GM12878 (cell line): ENCODE data around the gene MIA2. TPM values are rescaled to one million over a fixed set of nuclear protein-coding genes. Genes with fewer than 3 reads are reported as not detected.

Source experiments
- ATAC-seq: fragments of 200-7000 bp; cut with Tn5 transposase; 3 replicates; pipeline ENCODE4 v1.9.1; 2020; ENCODE audit warnings: mild to moderate bottlenecking, moderate library complexity
- BruUV-seq: library from RNA; stranded (reverse); fragments of 400-500 nt; replicated peaks from 2 replicates; lab custom pipeline; 2021; lab: Mats Ljungman, UMichigan
- CTCF ChIA-PET: fragments of 300-600 bp; sonication (Branson Sonifier 250); formaldehyde crosslinking; extraction: SDS; loops from one replicate; lab custom pipeline; 2021; ENCODE audit warnings: inconsistent platforms; lab: Yijun Ruan, JAX
- POLR2A ChIA-PET: fragments of 350-600 bp; formaldehyde crosslinking; extraction: SDS; loops from one replicate; lab custom pipeline; 2021; ENCODE audit warnings: inconsistent platforms; lab: Charles Lee
- RAD21 ChIA-PET: fragments of 300-600 bp; sonication (Branson Sonifier 250); formaldehyde crosslinking; loops from one replicate; lab custom pipeline; 2023; ENCODE audit warnings: antibody characterized with exemption; ENCODE audit not compliant: unreplicated experiment; lab: Charles Lee
- SMC1A ChIA-PET: fragments of 300-600 bp; sonication (Branson Sonifier 250); formaldehyde crosslinking; loops from one replicate; lab custom pipeline; 2023; ENCODE audit not compliant: unreplicated experiment, uncharacterized antibody; lab: Charles Lee
- DNase-seq: peaks from one replicate; pipeline ENCODE4 v3.0.0-alpha.2; 2011; ENCODE audit warnings: low read depth, low spot score
- FAIRE-seq: peaks from 3 replicates; lab custom pipeline; 2011; peaks lifted over from hg19 to GRCh38; lab: Jason Lieb, UNC
- H2AFZ ChIP-seq: 2 replicates; pipeline ENCODE4 v1.6.0; 2011; ENCODE audit warnings: low read depth, low read length, control low read depth; ENCODE audit not compliant: control insufficient read depth
- H3K27ac ChIP-seq: 2 replicates; pipeline ENCODE4 v1.5.1; 2011; ENCODE audit warnings: control low read depth; ENCODE audit not compliant: control insufficient read depth, insufficient read depth
- H3K27me3 ChIP-seq, 2 experiments: replicated peaks in 1 of 2; 2 replicates each; pipeline versions ENCODE4 v1.6.0 to v1.6.1; 2011; ENCODE audit warnings: low read length in 1 of 2; ENCODE audit not compliant: control insufficient read depth in 2 of 2, insufficient read depth in 2 of 2
- H3K36me3 ChIP-seq, 2 experiments: 2 replicates each; pipeline ENCODE4 v1.5.1; 2011; ENCODE audit warnings: low read length in 1 of 2; ENCODE audit not compliant: control insufficient read depth in 2 of 2, insufficient read depth in 2 of 2
- H3K4me1 ChIP-seq: 2 replicates; pipeline ENCODE4 v1.6.1; 2011; ENCODE audit warnings: mild to moderate bottlenecking, low read length, moderate library complexity, mixed read lengths; ENCODE audit not compliant: control insufficient read depth, insufficient read depth
- H3K4me2 ChIP-seq: 2 replicates; pipeline ENCODE4 v1.6.0; 2011; ENCODE audit warnings: control low read depth; ENCODE audit not compliant: control insufficient read depth, insufficient read depth
- H3K4me3 ChIP-seq: fragments of 200-600 bp; sonication (generic); 2 replicates; pipeline ENCODE4 v1.5.1; 2016
- H3K79me2 ChIP-seq: 2 replicates; pipeline ENCODE4 v1.6.0; 2011; ENCODE audit warnings: low read length; ENCODE audit not compliant: control insufficient read depth, insufficient read depth
- H3K9ac ChIP-seq: 2 replicates; pipeline ENCODE4 v1.8.0; 2011; ENCODE audit warnings: low read length, control low read depth, mixed read lengths; ENCODE audit not compliant: control insufficient read depth, insufficient read depth
- H3K9me3 ChIP-seq: replicated peaks from 3 replicates; pipeline ENCODE4 v1.5.1; 2011; ENCODE audit warnings: mild to moderate bottlenecking, low read length; ENCODE audit not compliant: control insufficient read depth, insufficient read depth
- H4K20me1 ChIP-seq: 2 replicates; pipeline ENCODE4 v1.6.0; 2011; ENCODE audit not compliant: control insufficient read depth, insufficient read depth
- EP300 ChIP-seq, 2 experiments: fragments of 150-350 bp in 1 of 2; IDR thresholded peaks; 2 replicates each; pipeline ENCODE4 v1.6.1; 2011 to 2012; ENCODE audit warnings: low read depth in 2 of 2, low read length in 2 of 2, borderline replicate concordance in 1 of 2, improper control_type of control experiment in 1 of 2, inconsistent platforms in 1 of 2; ENCODE audit not compliant: control insufficient read depth in 1 of 2
- GATAD2B ChIP-seq: fragments of 450-650 bp; conservative IDR thresholded peaks from 2 replicates; pipeline ENCODE4 v1.6.1; 2017; ENCODE audit warnings: low read depth, mild to moderate bottlenecking, moderate library complexity
- KDM1A ChIP-seq: fragments of 200-600 bp; sonication (generic); IDR thresholded peaks from 2 replicates; pipeline ENCODE4 v1.6.1; 2016; ENCODE audit warnings: borderline replicate concordance
- MXI1 ChIP-seq: fragments of 150-350 bp; IDR thresholded peaks from 2 replicates; pipeline ENCODE4 v1.6.1; 2011; ENCODE audit warnings: low read depth, mild to moderate bottlenecking, inconsistent platforms, low read length, improper control_type of control experiment
- RFX5 ChIP-seq: IDR thresholded peaks from 2 replicates; pipeline ENCODE4 v1.6.1; 2011; ENCODE audit warnings: low read depth, low read length, improper control_type of control experiment
- SIX5 ChIP-seq: IDR thresholded peaks from 2 replicates; pipeline ENCODE4 v1.6.1; 2011; ENCODE audit warnings: mild to moderate bottlenecking, low read depth, low read length, moderate library complexity; ENCODE audit not compliant: severe bottlenecking
- SMARCA5 ChIP-seq: fragments of 450-650 bp; IDR thresholded peaks from 2 replicates; pipeline ENCODE4 v1.6.1; 2017; ENCODE audit warnings: mild to moderate bottlenecking
- YBX1 ChIP-seq: fragments of 450-650 bp; IDR thresholded peaks from 2 replicates; pipeline ENCODE4 v1.6.1; 2016; ENCODE audit warnings: antibody characterized with exemption
- ZNF217 ChIP-seq: fragments of 450-650 bp; IDR thresholded peaks from 2 replicates; pipeline ENCODE4 v1.6.1; 2017; ENCODE audit warnings: antibody characterized with exemption, mild to moderate bottlenecking
- ZNF384 ChIP-seq: IDR thresholded peaks from 2 replicates; pipeline ENCODE4 v1.6.1; 2012; ENCODE audit warnings: low read depth, mild to moderate bottlenecking, low read length, improper control_type of control experiment, borderline replicate concordance
- ZNF622 ChIP-seq: fragments of 450-650 bp; IDR thresholded peaks from 2 replicates; pipeline ENCODE4 v1.6.1; 2017; ENCODE audit warnings: mild to moderate bottlenecking, inconsistent platforms
- in situ Hi-C: fragments of 300-500 bp; cut with MboI; formaldehyde crosslinking; loops from 9 replicates; pipeline ENCODE4 v1.14.3; 2018; ENCODE audit warnings: mixed read lengths
- intact Hi-C: fragments of 100-400 bp; cut with micrococcal nuclease; formaldehyde crosslinking; loops from one replicate; pipeline ENCODE4 v1.14.2; 2022; ENCODE audit not compliant: unreplicated experiment
- polyA plus RNA-seq, 11 experiments: library from polyadenylated mRNA; depleted of rRNA in 4 of 11; unstranded in 6 of 11; stranded (reverse) in 5 of 11; fragments of >200 nt; fragmentation: Nextera tagmentation in 4 of 11; fragmentation: Illumina TruSeq in 1 of 11; extraction: Ambion mirVana in 4 of 11; extraction: Trizol in 1 of 11; gene quantifications; 1 replicate in 1 of 11; 2 replicates in 10 of 11; pipeline versions ENCODE4 v1.2.1 to v1.2.3, GENCODE V29; 2011 to 2016; ENCODE audit warnings: inconsistent platforms in 2 of 11, missing spikeins in 2 of 11, low read depth in 1 of 11
- total RNA-seq, 4 experiments: library from RNA; depleted of rRNA in 3 of 4; stranded (reverse); fragments of >200 nt in 3 of 4; fragmentation: Illumina TruSeq in 1 of 4; extraction: Trizol in 1 of 4; gene quantifications; 2 replicates each; pipeline versions ENCODE4 v1.2.1 to v1.2.3, GENCODE V29; 2013 to 2021
- TF ChIP-seq, protein P1 (sequence below): IDR thresholded peaks from 2 replicates; pipeline ENCODE4 v1.6.1; 2012; ENCODE audit warnings: mild to moderate bottlenecking, low read depth, low read length
- TF ChIP-seq, protein P2 (sequence below): fragments of 450-650 bp; IDR thresholded peaks from 2 replicates; pipeline ENCODE4 v1.6.1; 2016; ENCODE audit warnings: mild to moderate bottlenecking
- TF ChIP-seq, protein P3 (sequence below): fragments of 450-650 bp; formaldehyde crosslinking; IDR thresholded peaks from 2 replicates; pipeline ENCODE4 v1.4.0; 2022; ENCODE audit warnings: mild to moderate bottlenecking, moderate library complexity

MIA2 gene
- total and polyA plus RNA-seq, 10 of the 15 experiments (the other 5 are each of a cell fraction or from before 2014, with no cell fraction given) = 6.3 to 36.8 (median 17.1) TPM

DNA sequence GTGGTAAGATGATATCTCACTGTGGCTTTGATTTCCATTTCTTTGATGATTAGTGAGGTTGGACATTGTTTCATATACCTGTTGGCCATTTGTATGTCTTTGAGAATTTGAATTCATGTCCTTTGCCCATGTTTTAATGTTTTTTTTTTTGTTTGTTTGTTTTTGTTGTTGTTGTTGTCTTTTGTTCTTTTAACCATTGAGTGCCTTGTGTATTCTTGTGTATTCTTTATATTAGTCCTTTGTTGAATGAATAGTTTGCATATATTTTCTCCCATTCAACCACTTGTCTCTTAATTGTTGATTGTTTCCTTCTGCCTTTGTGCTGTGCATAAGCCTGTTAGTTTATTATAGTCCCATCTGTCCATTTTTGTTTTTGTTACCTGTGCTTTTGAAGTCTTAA lies 126.6 kb downstream of the MIA2 start:
- Histone ChIP-seq H3K36me3 (no peaks in the 10 kb centered on the region), H3K4me1 (no peaks in the 10 kb centered on the region), H3K9ac (no peak overlapping the region), H3K27ac (no peak overlapping the region), H3K4me2 (no peak overlapping the region), H3K9me3 (peaks cover 2% of the 10 kb centered on the region; the same call in 1 of the 3 replicates), H4K20me1 (no peaks in the 10 kb centered on the region), H3K4me3 (no peak overlapping the region), H3K27me3 (no peaks in the 10 kb centered on the region), H3K79me2 (no peaks in the 10 kb centered on the region), H2AFZ (no peak overlapping the region)
- DNase-seq (no peak), ATAC-seq (no peak), FAIRE-seq (no peak)
- TF ChIP-seq RFX5 (no peak), ZNF622 (no peak), KDM1A (no peak), GATAD2B (no peak), MXI1 (no peak), EP300 (IDR thresholded peaks at IDR 0.05; ENCODE audit: borderline replicate concordance in 1 of 2, control insufficient read depth in 1 of 2, low read depth in 2 of 2, low read length in 2 of 2) (no peak), SMARCA5 (no peak), ZNF217 (no peak), SIX5 (no peak), ZNF384 (no peak), YBX1 (no peak)
- TF ChIP-seq, protein P1, sequence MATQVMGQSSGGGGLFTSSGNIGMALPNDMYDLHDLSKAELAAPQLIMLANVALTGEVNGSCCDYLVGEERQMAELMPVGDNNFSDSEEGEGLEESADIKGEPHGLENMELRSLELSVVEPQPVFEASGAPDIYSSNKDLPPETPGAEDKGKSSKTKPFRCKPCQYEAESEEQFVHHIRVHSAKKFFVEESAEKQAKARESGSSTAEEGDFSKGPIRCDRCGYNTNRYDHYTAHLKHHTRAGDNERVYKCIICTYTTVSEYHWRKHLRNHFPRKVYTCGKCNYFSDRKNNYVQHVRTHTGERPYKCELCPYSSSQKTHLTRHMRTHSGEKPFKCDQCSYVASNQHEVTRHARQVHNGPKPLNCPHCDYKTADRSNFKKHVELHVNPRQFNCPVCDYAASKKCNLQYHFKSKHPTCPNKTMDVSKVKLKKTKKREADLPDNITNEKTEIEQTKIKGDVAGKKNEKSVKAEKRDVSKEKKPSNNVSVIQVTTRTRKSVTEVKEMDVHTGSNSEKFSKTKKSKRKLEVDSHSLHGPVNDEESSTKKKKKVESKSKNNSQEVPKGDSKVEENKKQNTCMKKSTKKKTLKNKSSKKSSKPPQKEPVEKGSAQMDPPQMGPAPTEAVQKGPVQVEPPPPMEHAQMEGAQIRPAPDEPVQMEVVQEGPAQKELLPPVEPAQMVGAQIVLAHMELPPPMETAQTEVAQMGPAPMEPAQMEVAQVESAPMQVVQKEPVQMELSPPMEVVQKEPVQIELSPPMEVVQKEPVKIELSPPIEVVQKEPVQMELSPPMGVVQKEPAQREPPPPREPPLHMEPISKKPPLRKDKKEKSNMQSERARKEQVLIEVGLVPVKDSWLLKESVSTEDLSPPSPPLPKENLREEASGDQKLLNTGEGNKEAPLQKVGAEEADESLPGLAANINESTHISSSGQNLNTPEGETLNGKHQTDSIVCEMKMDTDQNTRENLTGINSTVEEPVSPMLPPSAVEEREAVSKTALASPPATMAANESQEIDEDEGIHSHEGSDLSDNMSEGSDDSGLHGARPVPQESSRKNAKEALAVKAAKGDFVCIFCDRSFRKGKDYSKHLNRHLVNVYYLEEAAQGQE = no peak
- TF ChIP-seq, protein P2, sequence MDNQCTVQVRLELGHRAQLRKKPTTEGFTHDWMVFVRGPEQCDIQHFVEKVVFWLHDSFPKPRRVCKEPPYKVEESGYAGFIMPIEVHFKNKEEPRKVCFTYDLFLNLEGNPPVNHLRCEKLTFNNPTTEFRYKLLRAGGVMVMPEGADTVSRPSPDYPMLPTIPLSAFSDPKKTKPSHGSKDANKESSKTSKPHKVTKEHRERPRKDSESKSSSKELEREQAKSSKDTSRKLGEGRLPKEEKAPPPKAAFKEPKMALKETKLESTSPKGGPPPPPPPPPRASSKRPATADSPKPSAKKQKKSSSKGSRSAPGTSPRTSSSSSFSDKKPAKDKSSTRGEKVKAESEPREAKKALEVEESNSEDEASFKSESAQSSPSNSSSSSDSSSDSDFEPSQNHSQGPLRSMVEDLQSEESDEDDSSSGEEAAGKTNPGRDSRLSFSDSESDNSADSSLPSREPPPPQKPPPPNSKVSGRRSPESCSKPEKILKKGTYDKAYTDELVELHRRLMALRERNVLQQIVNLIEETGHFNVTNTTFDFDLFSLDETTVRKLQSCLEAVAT = no peak
- TF ChIP-seq, protein P3, sequence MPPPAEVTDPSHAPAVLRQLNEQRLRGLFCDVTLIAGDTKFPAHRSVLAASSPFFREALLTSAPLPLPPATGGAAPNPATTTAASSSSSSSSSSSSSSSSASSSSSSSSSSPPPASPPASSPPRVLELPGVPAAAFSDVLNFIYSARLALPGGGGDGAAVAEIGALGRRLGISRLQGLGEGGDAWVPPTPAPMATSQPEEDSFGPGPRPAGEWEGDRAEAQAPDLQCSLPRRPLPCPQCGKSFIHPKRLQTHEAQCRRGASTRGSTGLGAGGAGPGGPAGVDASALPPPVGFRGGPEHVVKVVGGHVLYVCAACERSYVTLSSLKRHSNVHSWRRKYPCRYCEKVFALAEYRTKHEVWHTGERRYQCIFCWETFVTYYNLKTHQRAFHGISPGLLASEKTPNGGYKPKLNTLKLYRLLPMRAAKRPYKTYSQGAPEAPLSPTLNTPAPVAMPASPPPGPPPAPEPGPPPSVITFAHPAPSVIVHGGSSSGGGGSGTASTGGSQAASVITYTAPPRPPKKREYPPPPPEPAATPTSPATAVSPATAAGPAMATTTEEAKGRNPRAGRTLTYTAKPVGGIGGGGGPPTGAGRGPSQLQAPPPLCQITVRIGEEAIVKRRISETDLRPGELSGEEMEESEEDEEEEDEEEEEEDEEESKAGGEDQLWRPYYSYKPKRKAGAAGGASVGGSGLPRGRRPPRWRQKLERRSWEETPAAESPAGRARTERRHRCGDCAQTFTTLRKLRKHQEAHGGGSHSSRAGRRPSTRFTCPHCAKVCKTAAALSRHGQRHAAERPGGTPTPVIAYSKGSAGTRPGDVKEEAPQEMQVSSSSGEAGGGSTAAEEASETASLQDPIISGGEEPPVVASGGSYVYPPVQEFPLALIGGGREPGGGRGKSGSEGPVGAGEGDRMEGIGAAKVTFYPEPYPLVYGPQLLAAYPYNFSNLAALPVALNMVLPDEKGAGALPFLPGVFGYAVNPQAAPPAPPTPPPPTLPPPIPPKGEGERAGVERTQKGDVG (CRISPR knock-in tag) = no peak
- ChIA-PET POLR2A (interaction anchor here (0.7 kb wide), 1 partner anchor 455 kb away, joined by 4 read pairs; no protein-coding TSS in a partner anchor), CTCF (no interaction called here), SMC1A (no interaction called here), RAD21 (no interaction called here)
- BruUV-seq = no TSS peak
- intact Hi-C loops (no loop called here), in situ Hi-C loops (no loop called here)
